ENCODE results near the gene TTC13. TPM values are rescaled to one million over a fixed set of nuclear protein-coding genes. Genes with fewer than 3 reads are reported as not detected.

TTC13 gene
- polyA plus RNA-seq, 3 donors: 9.2 to 24.4 (median 10.8) TPM

GRCh38 chr1:230950404-230950803 lies 28.3 kb downstream of the TTC13 start:
- Histone ChIP-seq H3K27me3 (ENCODE audit: control insufficient read depth in 2 of 2, insufficient read depth in 2 of 2, low read length in 2 of 2) (no peaks in the 10 kb centered on the region), H3K4me1 (ENCODE audit: control insufficient read depth in 1 of 2, insufficient read depth in 2 of 2, low read length in 2 of 2) (no peaks in the 10 kb centered on the region), H3K27ac (ENCODE audit: low read depth in 1 of 2, low read length in 2 of 2) (no peak overlapping the region), H3K36me3 (replicated peaks in 1 of 2; ENCODE audit: control insufficient read depth in 1 of 2, insufficient read depth in 2 of 2, low read length in 2 of 2) (peaks cover 46 to 84% of the 10 kb centered on the region in 2 donors), H3K79me2 (ENCODE audit: insufficient read depth, low read length) (no peaks in the 10 kb centered on the region), H2AFZ (ENCODE audit: insufficient read depth, low read depth, low read length, poor library complexity, severe bottlenecking) (no peak overlapping the region), H3K4me3 (replicated peaks in 1 of 3; ENCODE audit: low read depth in 2 of 3, low read length in 3 of 3) (no peak overlapping the region), H3K4me2 (replicated peaks; ENCODE audit: extremely low read depth, low read length, poor library complexity, severe bottlenecking) (no peak overlapping the region), H3K9ac (ENCODE audit: insufficient read depth, low read length, poor library complexity, severe bottlenecking) (no peak overlapping the region), H4K20me1 (ENCODE audit: insufficient read depth, low read length) (peaks cover 8% of the 10 kb centered on the region), H3K9me3 (replicated peaks in 1 of 2; ENCODE audit: control insufficient read depth in 1 of 2, insufficient read depth in 1 of 2, low read length in 2 of 2) (no peaks in the 10 kb centered on the region)
- no peaks in the 10 kb centered on the region for H3K9me3 Mint-ChIP-seq
- no peak for TF ChIP-seq CTCF (IDR thresholded peaks at IDR 0.05)
- no peak overlapping the region for H3K4me3 Mint-ChIP-seq
- no peak for DNase-seq
- intact Hi-C loops (cut with micrococcal nuclease): no loop called here
- H3K4me1 Mint-ChIP-seq: peaks cover 5% of the 10 kb centered on the region
- no CpG with 5 or more reads among the region's 3 CpGs for WGBS (ENCODE audit: insufficient coverage)
- H3K36me3 Mint-ChIP-seq: peaks cover 72 to 87% of the 10 kb centered on the region in 2 donors
- H3K27me3 Mint-ChIP-seq (ENCODE audit: low read depth in 3 of 3): no peaks in the 10 kb centered on the region
- no peak overlapping the region for H3K27ac Mint-ChIP-seq

- no peak for TF ChIP-seq CTCF (IDR thresholded peaks at IDR 0.05)
- Histone ChIP-seq H2AFZ (ENCODE audit: insufficient read depth, low read depth, low read length, poor library complexity, severe bottlenecking) (no peak overlapping the region), H4K20me1 (ENCODE audit: insufficient read depth, low read length) (peaks cover 8% of the 10 kb centered on the region), H3K4me2 (replicated peaks; ENCODE audit: extremely low read depth, low read length, poor library complexity, severe bottlenecking) (no peak overlapping the region), H3K27ac (ENCODE audit: low read depth in 1 of 2, low read length in 2 of 2) (no peak overlapping the region), H3K9ac (ENCODE audit: insufficient read depth, low read length, poor library complexity, severe bottlenecking) (no peak overlapping the region), H3K4me3 (replicated peaks in 1 of 3; ENCODE audit: low read depth in 2 of 3, low read length in 3 of 3) (no peak overlapping the region), H3K79me2 (ENCODE audit: insufficient read depth, low read length) (no peaks in the 10 kb centered on the region), H3K4me1 (ENCODE audit: control insufficient read depth in 1 of 2, insufficient read depth in 2 of 2, low read length in 2 of 2) (no peaks in the 10 kb centered on the region), H3K9me3 (replicated peaks in 1 of 2; ENCODE audit: control insufficient read depth in 1 of 2, insufficient read depth in 1 of 2, low read length in 2 of 2) (no peaks in the 10 kb centered on the region), H3K27me3 (ENCODE audit: control insufficient read depth in 2 of 2, insufficient read depth in 2 of 2, low read length in 2 of 2) (no peaks in the 10 kb centered on the region), H3K36me3 (replicated peaks in 1 of 2; ENCODE audit: control insufficient read depth in 1 of 2, insufficient read depth in 2 of 2, low read length in 2 of 2) (peaks cover 49 to 83% of the 10 kb centered on the region in 2 donors)
- peak overlapping the region in 1 of 7 donors; percentile 6 for H3K27ac Mint-ChIP-seq
- no peak for DNase-seq
- peaks cover 70 to 86% of the 10 kb centered on the region in 2 donors for H3K36me3 Mint-ChIP-seq
- H3K4me1 Mint-ChIP-seq: peaks cover 5% of the 10 kb centered on the region
- H3K9me3 Mint-ChIP-seq: peaks cover 0 to 1% (median 0%) of the 10 kb centered on the region in 7 donors
- WGBS (ENCODE audit: insufficient coverage): 92% methylated on average over 2 of the region's 3 CpGs
- H3K27me3 Mint-ChIP-seq (ENCODE audit: low read depth in 3 of 3): no peaks in the 10 kb centered on the region
- intact Hi-C loops (cut with micrococcal nuclease): no loop called here
- no peak overlapping the region for H3K4me3 Mint-ChIP-seq
These were observed 29.8 kb downstream of the TTC13 start for GRCh38 chr1:230948903-230949302.

Measured in CD14-positive monocyte (primary cell).